ENCODE results near the gene CGB8.
"Not testable (repeated sequence)": the region's sequence is repeated elsewhere in the genome, so short reads cannot be mapped to it uniquely, and the experiment has no call there.

The CGB8 gene

DNA sequence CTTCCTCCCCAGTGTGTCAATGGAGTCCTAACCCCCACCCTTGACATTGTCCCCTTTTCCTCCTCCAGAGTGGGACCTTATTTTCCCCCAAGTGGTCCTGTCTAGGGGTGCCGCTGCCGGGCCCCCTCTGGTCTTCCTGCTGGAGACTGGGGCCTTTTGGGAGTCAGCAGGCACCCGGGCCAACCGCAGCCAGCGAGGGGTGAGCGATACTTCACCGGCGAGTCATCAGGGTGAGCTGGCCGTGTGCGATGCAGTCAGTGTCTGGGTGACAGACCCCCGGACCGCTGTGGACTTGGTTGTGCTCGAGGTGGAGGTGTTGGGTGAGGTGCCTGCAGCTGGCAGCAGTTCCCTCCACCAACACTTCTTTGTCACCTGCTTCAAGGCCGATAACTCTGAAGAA is 19.2 kb downstream of the CGB8 start:
- peak; percentile 55 for DNase-seq

DNA sequence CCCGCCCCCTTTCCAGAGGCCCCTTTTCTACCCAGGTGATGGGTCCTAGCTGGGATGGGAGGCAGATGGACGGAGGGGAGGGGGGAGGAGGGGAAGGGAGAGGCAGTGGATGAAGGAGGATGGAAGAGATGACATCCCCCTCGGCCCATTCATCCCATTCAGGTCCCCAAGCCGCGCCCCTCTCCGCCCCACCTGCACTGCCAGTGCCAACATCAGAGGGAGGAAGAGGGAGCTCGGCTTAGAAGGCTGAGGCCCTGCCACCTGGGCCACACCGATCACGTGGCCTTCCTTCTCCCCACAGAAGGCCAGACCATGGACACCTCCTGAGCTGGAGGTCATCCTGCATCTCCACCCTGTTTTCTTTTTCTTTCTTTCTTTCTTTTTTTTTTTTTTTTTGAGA is 20.2 kb downstream of the CGB8 start:
- DNase-seq = not testable (repeated sequence)

DNA sequence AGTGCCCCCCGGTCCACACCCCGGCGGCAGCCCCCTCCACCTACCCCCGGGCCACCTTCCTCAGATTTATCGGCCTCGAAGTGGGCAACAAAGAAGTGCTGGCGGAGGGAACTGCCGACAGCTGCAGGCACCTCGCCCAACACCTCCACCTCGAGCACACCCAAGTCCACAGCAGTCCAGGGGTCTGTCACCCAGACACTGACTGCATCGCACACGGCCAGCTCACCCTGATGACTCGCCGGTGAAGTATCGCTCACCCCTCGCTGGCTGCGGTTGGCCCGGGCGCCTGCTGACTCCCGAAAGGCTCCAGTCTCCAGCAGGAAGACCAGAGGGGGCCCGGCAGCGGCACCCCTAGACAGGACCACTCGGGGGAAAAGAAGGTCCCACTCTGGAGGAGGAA is 23.3 kb downstream of the CGB8 start:
- not testable (repeated sequence) for DNase-seq

DNA sequence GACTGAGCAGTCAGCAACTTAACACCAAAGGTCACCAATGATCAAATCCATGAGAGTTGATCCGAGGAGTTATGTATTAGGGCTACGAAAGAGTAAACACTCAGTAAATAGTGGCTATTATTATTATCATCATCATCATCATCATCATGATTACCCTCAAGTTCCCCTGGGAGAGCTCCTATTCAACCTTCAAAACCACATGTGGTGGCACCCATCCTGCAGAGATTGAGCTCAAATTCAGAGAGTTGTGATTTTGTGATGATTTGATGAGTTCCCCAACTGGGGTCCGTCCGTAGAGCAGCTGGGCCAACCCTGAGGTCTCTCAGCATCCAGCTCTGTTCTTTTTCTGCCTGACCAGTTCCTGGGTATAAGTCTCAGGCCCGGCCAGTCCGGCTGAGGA is 23.8 kb downstream of the CGB8 start:
- DNase-seq = not testable (repeated sequence)

DNA sequence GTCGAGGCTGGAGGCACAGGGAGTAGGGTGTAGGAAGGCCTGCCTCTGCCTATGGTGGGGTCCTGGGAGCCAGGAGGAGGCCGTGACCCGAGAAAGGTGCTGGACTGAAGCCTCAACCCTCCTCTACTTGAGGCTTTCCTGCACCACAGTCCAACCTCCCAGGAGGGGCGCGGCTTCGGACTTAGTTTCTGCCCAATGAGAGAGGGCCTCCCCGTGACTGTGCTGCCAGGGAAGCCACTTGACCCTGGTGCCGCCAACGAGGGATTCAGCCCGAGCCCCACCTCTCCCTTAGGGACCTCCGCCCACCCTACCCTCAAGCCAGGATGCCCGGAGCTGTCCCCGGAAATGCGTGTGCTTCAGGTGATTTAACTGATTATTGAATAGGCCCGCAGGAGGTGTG is 24.7 kb downstream of the CGB8 start, which contains the start of gene CGB3:
CGB3 (minus strand) TSS at position 101 of the 400 bp plus-strand sequence. CDS start 362 bp downstream, outside the sequence.
- not testable (repeated sequence) for DNase-seq

DNA sequence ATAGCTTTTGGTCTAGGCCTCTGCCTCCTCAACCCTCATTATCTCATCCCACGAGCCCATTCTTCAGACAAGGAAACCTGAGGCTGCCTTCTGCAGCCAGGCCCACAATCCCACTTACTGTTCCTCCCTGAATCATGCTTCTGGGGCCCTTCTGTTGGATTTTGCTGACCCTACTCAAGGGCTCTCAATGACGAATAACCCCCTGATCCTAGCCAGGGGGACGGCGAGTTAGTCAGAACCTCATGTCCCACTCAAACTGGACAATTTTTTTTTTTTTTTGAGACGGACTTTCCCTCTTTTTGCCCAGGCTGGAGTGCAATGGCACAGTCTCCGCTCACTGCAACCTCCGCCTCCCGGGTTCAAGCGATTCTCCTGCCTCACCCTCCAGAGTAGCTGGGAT is 26.8 kb downstream of the CGB8 start:
- no peak for DNase-seq

DNA sequence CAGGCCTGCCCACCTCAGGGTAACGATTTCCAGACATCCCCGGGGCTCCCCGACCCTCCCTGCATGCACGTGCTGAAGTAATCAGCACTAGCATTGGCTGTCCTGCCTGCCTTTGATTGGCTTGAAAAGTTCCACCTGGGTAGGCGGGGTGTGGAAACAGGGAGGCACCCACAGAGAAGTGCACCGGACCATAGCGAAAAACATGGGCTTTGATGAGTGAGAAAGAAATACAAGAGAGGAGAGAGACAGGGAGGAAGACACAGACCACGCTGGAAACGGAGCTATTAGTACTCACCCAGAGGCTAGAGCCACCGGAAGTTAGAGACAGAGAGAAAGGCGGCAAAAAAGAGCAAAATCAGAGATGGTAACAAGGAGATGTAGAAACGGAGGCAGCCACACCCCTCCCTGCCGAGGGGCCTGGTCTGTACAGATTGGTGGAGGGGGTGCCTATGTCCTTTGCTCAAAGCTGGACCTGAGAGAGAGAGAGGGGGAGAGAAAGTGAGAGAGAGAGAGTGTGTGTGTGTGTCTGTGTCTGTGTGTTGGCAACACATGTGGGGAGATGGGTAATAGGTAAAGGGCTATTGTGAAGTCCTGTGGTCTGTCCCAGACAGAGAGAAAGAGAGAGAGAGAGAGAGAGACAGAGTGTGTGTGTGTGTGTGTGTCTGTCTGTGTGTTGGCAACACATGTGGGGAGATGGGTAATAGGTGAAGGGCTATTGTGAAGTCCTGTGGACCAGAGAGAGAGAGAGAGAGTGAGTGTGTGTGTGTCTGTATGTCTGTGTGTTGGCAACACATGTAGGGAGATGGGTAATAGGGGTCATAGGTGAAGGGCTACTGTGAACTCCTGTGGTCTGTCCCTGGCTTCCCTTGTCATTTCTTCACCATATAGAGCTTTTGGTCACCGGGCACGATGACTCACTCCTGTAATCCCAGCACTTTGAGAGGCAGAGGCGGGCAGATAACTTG is 27.7 kb downstream of the CGB8 start:
- peak; percentile 72 for DNase-seq

DNA sequence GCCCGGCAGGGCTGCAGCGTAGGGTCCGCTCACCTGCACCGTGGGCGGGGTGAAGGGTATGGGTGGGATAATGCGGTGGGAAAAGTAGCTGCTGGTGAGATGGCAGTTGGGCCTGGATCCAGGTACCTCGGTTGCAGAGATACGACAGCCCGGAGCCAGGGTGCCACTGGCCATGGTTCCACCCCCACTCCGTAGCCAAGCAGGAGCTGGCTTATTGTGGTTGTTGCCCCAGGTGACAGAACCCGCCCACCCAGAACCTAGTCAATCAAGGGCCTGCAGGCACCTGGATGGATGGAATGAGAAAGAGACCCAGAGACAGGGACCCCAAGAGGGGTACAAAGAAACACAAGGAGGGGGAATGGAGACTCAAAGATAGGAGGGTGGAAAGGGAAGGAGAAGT is 28.6 kb downstream of the CGB8 start:
- DNase-seq = no peak

DNA sequence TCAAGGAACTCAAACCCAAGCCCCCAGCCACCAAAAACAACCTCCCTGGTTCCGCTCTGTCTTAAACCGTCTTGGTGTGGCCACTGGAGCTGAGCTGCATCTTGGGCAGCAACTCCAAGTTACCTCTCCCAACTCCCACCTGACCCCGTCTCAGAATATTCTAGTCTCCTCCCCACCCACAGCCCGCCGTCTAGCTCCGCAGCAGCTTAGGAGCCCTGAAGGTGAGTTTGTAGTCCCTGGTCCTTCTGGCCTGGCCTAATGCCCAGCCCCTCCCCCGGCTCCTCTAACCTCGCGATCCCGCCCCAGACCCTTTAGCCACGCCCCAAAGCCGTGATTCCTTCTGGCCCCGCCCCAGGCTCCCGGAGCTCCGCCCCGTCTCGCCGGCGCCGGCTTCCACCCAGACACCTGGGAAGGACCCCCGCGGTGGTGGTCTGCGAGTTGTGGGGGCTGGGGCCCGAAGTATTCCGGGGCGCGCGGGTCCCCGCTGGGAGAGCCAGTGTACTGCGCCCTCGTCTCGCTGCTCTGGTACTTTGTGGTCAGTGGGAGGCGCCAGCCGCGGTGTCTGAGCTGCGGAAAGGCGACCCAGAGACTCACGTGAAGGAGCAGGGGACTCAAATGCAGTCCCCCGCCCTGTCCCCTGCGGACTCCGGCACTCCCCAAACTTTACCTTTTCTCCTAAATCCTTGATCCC is 29.5 kb downstream of the CGB8 start:
- DNase-seq = peak; percentile 76

DNA sequence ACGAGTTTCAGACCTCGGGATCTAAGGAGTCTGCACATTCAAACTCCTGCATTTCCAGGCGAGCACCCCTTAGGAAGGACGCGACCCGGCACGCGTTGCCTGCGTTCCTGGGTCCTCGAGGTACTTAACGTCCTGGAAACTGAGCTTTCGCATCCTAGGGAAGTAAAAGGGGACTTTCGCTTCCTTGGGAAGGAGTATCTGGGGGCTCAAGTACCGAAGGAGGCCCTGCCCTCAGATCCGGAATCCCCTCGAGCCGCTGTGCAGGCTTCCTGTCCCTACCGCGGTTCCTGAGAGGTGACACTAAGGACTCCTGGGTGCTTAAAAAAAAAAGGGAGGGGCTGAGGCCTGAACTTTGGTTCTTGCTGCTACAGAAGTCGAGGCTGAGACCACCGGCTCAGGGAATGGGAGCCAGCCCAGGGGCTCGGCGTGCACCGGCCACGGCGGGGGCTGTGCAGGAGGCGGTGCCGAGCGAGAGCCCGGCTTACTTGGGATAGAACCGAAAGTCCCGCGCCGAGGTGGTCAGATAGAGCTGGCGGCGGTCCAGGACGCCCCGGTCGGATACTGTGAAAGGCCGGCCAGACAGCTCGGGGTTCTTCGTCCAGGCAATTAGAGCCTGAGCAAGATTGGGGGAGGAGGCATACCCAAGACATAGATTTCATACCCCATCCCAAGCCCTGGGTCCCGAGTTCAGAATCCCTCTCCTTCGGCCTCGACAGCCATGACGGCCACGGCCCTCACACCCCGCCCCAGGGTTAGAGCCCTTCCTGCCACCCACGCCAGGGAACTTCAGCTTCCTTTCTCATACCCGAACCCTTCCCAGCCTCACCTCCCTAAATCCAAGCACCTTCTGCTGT is 30.3 kb downstream of the CGB8 start:
- DNase-seq = peak; percentile 33

DNA sequence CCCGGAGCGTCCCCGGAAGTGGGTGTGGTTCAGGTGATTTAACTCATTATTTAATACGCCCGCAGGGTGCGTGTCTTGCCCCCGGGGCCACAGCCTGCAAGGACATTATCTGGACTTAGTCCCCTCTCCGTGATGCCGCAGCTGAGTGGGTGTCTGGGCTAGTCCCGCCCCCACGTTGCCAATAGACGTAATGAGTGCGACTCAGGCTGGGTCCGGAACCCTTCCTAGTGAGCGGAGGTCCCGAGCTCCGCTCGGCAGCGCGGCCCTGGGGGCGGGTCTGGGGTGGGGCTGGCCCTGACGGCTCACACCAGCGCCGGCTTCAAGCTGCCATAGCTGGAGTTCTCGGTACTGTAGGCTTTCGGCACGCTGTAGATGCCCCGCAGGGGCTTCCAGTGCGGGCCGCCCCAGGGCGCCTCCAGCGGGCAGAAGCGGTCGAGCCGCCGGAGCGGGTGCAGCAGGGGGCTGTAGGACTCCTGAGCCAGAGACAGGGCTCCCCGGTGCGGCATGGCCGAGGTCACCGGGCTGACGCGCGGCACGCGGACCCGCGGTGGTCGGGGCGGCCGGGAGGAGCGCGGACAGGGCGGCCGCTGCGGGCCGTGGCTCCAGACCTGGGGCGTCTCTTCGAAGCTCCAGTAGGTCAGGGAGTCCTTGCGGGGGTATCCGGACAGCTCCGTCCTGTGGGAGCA is 31.1 kb downstream of the CGB8 start:
- peak; percentile 79 for DNase-seq

DNA sequence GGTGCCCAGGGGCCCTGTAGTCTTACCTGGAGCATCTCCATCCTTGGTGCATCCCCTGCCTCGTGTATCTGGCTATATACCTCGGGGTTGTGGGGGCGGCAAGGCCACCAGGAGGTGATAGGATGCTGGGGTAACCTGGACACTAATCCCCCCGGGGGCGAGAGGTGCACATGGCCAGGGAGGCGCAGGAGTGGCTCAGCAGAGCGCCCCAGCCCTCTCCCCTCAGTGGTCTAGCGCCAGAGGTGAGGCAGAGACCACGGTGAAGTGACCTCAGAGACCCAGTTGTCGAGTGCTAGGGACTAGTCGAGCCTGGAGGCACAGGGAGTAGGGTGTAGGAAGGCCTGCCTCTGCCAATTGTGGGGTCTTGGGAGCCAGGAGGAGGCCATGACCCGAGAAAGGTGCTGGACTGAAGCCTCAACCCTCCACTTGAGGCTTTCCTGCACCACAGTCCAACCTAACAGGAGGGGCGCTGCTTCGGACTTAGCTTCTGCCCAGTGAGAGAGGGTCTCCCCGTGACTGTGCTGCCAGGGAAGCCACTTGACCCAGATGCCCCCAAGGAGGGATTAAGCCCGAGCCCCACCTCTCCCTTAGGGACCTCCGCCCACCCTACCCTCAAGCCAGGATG is 31.8 kb downstream of the CGB8 start, which contains the start of gene LHB:
LHB (minus strand) TSS at position 51 of the 625 bp plus-strand sequence; CDS start at position 41, 10 bp downstream.
- DNase-seq = no peak

DNA sequence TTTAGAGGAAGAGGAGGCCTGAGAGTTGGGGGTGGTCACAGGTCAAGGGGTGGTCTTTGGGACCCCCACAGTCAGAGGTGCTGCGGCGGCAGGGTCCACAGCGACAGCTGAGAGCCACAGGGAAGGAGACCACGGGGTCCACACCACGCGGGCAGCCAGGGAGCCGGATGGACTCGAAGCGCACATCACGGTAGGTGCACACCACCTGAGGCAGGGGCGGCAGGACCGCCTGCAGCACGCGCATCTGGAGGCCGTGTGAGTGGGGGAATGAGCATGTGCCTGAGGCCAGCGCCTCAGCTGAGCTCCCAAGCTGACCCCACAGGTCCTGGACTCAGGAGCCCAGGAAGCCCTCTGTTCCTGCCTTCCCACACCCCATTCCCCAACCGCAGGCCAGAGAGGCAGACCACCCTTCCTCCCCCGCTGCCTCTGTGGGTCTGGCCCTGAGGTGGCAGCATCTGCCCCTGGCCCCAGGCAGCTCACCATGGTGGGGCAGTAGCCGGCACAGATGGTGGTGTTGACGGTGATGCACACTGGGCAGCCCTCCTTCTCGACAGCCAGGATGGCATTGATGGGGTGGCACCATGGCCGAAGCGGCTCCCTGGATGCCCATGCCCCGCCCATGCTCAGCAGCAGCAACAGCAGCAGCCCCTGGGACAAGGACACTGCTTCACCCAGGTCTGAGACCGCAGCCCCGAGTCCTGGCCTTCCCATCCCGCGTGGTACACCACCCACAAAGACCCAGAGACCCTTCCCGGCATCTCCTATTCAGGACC is 32.7 kb downstream of the CGB8 start:
- DNase-seq = no peak

DNA sequence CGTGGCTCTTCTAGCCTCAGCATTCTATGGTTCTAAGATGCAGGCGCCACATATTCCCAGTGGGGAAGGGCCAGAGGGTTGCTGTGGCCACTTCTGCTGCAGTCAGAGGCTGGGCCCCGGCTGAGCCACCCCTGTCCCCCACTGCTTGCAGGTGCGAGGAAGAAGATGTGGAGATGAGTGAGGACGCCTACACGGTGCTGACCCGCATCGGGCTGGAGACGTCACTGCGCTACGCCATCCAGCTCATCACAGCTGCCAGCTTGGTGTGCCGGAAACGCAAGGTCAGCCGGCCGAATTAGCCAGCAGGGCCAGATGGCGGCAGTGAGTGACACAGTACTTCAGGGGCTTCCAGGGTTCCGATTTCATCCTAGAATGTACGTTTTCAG is 34.0 kb downstream of the CGB8 start:
- no peak for DNase-seq

DNA sequence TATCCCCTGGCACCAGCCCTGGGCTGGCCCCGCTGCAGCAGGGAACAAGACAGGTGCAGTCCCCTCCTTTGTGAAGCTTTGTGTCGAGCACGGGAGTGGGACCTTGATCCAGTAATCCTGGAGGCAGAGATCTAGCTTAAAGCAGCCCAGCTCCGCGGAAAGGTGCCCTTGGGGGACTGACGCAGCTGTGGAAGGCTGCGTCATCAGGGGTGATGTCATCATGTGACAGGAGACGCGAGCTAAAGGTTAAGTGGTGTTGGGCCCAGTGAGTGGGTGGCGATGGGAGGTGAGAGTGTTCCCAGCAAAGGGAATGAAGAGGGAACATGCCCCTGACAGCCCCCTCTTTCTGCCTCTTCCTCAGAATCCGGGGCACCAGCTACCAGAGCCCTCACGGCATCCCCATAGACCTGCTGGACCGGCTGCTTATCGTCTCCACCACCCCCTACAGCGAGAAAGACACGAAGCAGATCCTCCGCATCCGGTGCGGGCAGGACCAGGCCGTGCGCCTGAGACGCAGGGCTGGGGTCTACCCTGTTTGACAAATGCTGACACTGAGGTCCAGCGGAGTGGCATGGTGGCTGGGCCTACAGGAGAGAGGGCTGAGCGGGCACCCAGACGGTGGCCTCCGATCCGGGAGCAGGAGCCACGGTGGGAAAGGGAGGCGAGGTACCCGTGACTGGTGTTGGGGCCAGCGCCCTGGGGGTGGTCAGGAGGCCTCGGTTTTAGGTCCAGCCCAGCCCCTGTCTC is 34.6 kb downstream of the CGB8 start:
- DNase-seq = peak; percentile 49

DNA sequence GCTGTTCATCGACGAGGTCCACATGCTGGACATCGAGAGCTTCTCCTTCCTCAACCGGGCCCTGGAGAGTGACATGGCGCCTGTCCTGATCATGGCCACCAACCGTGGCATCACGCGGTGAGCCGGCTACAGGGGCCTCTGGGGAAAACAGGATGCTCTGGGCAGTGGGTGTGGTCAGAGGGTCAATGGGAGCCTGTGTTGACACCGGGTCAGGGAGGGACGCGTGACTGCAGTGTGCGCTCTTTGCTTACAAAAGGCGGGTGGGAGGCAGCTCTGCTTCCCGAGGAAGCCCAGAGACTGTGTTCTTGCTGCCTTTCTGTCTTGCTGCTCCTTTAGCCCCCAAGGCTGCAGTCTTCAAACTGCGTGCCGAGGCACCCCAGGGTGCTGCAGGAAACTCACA is 37.7 kb downstream of the CGB8 start:
- no peak for DNase-seq

DNA sequence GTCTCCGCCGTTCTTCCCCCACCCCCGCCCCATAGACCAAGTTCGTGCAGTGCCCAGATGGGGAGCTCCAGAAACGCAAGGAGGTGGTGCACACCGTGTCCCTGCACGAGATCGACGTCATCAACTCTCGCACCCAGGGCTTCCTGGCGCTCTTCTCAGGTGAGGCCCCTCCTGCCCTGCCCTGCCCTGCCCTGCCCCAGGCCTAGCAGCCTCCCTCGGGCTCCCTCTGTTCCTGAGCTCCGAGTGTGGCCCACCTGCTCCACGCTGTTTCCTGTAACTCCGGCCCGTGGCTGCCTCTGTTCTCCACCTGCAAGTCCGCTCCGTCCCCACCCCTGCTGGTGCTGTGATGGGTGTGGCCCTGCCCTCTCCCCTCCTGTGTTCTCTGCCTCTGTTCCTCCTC is 38.5 kb downstream of the CGB8 start:
- DNase-seq = no peak

DNA sequence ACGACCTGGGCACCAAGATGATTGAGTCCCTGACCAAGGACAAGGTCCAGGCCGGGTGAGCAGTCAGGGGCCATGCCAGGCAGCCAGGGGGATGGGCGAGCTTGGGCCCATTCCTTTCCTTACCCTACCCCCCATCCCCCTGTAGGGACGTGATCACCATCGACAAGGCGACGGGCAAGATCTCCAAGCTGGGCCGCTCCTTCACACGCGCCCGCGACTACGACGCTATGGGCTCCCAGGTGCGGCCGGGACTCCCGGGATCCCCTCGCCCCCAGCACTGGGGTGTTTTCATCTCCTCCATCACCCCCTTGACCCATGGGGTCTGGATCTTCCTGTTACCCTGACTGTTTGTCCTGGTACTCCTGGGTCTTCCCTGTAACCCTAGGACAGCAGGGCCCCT is 39.1 kb downstream of the CGB8 start:
- DNase-seq = no peak

DNA sequence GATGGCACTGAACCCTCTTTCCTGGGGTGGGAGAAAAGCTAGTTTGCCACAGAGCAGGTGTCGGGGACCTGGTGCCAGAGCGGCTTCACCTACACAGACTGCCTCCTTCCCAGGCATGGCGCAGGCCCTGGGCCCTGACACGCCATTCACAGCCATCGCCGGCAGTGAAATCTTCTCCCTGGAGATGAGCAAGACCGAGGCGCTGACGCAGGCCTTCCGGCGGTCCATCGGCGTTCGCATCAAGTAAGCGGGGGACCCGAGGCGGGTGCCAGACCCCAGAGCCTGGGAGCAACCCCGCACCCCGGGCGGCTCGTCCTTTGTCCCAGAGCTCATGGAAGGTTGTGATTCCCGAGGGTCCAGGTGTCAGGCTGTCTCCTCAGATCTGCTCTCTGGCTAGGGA is 42.0 kb downstream of the CGB8 start:
- DNase-seq = no peak

DNA sequence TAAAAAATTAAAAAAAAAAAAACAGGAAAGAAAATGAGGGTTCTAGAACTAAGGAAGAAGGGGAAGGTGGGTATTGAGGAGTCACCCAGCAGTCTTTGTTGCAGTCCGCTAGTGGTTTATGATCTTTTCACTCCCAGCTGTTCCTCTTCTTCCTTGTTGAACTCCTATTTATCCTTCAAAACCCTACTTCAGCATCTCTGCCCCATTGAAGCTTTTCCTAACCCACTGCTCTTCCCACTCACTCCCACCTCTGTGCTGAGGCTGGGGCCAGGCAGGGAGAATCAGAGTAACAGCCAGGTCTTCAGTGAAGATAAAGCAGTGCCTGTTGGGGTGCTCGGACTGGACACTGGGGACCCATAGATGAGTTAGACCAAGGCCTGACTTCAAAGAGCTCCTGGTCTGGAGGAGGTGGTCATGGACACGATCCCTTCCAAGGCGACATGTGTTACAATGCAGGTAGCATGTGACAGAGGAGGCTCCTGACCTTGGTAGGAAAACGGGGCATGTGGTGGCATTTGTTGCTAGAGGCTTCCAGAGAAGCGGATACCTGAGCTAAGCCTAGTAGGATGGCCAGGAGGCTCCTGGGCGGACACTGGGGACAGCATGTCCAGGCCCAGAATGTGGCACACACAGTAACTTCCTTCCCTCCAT is 43.8 kb downstream of the CGB8 start:
- DNase-seq = no peak
